Right lobe of liver (tissue), 4 donors: ENCODE results near the gene CD164.

Source experiments
- CTCF ChIP-seq, 4 donors: fragments of 200-600 bp in 3 of 4; fragments of 450-650 bp in 1 of 4; IDR thresholded peaks; one replicate each; pipeline versions ENCODE4 v1.5.1 to v1.8.0; 2016 to 2022; ENCODE audit warnings: antibody characterized with exemption in 4 of 4, mild to moderate bottlenecking in 2 of 4
- POLR2A ChIP-seq: fragments of 450-650 bp; IDR thresholded peaks from one replicate; pipeline ENCODE4 v1.6.1; 2017; ENCODE audit warnings: antibody characterized with exemption, mild to moderate bottlenecking
- donor health status: DM: no; HTN: no; CAD: no.
- donor health status: DM: no; HTN: no; CAD: no.
- donor health status: DM: no; HTN: yes; CAD: no.

- TF ChIP-seq CTCF (IDR thresholded peaks at IDR 0.05) (no peak), POLR2A (no peak)
Measured at GRCh38 chr6:109381061-109381746, 1.1 kb downstream of the CD164 start.
